Activated CD4-positive, alpha-beta T cell treated with anti-CD3 and anti-CD28 coated beads, Interleukin-2, amount 50 U/mL, for 16 hours (primary cell): ENCODE measurements around the gene BTN2A1.
"Not testable (repeated sequence)": the region's sequence is repeated elsewhere in the genome, so short reads cannot be mapped to it uniquely, and the experiment has no call there.

ENCODE experiments used
- DNase-seq: peaks from one replicate; pipeline ENCODE4 v3.0.0-alpha.2; 2020

The BTN2A1 gene

DNA sequence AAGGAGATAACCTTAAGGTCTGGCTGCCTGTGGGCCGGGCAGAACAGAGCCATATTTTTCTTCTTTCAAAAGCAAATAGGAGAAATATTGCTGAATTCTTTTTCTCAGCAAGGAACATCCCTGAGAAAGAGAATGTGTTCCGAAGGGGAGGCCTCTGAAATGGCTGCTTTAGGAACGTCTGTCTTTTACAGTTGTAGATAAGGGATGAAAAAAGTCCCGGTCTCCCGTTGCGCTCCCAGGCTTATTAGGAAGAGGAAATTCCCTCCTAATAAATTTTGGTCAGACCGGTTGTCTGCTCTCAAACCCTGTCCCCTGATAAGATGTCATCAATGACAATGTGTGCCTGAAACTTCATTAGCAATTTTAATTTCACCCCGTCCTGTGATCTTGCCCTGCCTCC lies 24.1 kb upstream of the BTN2A1 start:
- DNase-seq, result not testable (repeated sequence)

DNA sequence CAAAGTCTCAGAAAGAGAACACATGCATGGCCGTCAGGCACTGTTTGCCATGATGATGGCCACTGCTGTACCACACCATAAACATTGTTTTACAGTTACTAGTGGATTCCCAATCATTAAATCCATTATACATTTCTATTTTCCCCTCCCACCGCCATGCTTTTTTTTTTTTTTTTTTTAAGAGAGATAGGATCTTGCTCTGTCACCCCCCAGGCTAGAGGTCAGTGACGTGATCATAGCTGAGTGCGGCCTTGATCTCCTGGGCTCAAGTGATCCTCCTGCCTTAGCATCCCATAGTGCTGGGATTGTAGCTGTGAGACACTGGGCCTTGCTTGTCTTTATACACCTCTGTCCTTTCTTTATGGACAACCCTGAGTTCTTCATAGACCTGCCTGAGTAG lies 21.7 kb upstream of the BTN2A1 start:
- no peak for DNase-seq

GRCh38 chr6:26437550-26437949 lies 20.2 kb upstream of the BTN2A1 start:
- no peak for DNase-seq

GRCh38 chr6:26438000-26438399 lies 19.8 kb upstream of the BTN2A1 start:
- DNase-seq, result no peak

DNA sequence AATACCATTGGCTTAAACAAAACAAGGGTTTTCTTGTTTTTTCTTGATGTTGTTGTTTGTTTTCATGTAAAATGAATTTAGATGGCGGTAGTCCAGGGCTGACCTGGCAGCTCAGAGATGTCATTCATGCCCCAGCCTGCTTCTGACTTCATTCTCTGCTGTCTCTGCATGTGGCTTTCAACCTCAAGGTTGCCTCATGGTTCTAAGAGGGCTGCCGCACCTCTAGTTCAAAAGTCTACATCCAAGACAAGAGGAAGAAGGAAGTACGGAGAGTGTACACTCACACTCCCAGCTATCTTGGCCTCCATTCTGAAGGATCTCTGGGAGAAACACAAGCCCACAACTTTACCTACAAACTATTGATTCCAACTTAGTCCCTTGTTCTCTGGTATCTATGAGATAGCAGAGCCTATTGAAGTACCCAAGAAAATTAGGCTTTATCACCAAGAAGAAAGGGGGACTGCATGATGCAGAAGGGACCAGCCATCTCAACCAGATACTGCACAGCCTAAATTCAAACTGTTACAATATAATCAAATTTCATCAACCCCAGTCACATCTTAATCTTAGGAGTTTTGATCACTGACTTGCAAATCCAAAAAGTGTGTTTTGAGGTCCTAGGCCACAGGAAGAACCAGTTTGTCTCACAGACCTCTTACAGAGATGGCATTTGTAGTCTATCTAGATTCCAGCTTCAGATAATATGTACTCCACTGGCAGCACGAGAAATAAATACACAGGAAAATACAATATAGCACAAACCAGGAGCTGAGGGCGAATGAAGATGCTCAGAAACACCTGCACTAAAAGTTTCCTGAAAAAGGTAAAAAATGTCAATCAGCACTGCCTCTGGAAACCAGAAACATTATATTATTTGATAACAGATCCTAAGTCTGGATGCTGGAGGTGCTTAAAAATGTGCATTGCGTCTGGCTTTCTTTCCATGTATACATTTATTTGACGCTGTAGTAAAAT lies 18.3 kb upstream of the BTN2A1 start:
- DNase-seq, result no peak

DNA sequence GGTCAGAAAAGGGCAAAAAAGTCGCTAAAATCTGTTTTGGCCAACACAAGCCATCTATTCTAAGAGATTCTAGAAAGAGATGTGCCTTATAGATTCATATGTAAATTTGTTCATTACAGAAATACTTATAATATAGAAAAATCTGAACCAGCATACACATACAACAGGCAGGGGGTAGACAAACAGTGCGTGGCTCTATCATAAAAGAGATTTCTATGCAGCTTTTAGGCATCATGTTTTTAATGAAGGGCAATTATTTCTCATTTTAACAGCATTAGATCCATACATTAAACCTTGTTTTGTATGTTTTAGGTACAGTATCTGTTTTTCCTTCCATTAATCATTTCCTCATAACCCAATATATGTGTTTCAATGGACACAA lies 16.8 kb upstream of the BTN2A1 start:
- DNase-seq, result no peak

DNA sequence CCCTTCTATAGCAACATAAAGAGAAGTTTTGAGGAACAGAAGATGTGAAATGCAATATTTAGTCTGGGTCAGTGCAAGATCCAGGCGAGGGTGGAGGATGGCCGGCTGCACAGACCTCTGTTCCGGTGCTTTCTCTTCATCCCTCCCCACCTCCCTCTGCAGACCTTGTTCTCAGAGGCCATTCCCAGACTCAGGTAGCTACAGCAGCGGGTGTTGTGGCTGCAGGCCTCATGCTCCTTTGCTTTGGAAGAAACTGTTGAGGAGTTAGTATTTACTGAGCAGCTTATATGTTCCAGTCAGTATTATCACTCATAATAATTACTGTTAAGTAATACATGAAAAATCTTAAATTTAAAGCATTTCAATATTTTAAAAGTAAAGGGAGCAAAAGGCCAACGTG lies 15.8 kb upstream of the BTN2A1 start:
- no peak for DNase-seq

- peak; percentile 73 for DNase-seq
Observed at GRCh38 chr6:26445934-26446667, 11.7 kb upstream of the BTN2A1 start.

- no peak for DNase-seq
Observed at GRCh38 chr6:26447257-26447656, 10.5 kb upstream of the BTN2A1 start.

DNA sequence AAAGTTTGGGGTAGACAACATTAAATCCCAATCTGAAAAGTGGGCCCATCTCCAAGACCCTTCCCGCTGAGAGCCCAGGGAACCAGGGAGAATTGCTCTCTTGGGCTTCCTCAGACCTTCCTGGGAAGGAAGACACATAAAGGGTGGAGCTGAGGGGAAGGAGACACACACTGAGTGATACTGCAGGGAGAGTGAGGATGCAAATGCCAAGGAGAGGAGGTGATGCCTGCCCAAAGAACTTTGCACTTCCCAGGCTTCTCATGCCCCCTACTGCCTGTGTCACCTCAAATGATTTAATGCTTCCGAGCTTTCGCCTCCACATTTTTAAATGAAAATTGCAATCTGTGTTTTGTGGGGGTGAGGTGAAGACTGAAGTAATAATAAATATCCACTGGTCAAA lies 7.5 kb upstream of the BTN2A1 start:
- no peak for DNase-seq

DNA sequence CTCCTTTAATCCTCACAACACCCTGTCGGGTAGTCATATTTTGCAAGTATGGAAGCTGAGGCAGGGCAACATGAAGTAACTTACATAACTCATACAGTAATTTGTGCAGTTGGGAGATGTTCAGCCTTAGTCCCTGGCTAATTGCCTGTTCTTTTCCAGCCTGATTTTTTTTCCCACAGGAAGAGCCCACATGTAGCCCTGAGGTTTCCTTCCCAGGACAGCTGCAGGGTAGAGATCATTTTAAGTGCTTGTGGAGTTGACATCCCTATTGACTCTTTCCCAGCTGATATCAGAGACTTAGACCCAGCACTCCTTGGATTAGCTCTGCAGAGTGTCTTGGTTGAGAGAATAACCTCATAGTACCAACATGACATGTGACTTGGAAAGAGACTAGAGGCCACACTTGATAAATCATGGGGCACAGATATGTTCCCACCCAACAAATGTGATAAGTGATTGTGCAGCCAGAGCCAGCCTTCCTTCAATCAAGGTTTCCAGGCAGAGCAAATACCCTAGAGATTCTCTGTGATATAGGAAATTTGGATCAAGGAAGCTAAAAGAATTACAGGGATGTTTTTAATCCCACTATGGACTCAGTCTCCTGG lies 5.0 kb upstream of the BTN2A1 start:
- DNase-seq, result no peak

DNA sequence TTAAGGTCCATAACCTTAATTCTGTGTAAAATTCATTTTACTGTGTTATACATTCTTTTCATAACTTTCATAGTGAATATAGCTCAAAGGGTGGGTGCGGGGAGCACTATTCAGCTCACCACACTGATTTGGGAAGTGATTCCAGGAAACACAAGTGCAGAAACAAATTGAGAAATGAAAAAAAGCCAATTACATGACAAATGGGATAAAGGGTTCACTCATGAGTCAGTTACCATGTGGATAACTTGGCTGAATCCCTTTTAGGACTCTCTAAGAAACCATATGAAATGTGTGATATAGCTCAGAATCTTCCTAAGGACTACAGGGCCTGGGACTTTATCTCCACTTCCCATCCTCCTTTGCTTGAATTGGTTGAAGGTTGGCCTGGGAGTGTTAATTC lies 3.1 kb upstream of the BTN2A1 start:
- DNase-seq, result no peak

GRCh38 chr6:26455357-26455970 lies 2.3 kb upstream of the BTN2A1 start:
- DNase-seq, result no peak

DNA sequence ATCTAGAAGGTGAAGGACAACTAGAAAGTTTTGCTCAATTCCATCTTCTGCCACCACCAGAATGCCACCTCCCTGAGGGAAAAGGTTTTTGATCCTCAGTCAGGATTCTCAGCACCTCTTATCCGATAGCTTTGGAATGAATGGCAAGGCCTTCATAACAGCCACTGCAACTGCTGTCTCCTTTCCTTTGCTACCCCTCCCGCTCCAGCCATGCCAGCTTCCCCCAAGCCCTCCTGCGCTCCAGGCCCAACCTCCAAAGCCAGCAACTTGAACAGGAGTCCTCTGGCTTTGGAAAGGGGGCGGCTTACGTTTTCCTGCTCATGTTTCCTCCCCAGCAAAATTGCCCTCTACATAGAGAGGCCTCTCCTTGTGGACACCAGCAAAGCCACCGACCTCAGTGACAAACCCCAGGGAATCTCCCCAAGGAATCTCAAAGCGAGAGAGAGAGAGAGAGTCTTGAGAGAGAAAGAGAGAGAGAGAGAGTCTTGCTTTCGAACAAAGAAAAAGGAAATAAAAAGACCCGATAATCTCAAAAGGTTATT lies 420 bp upstream of the BTN2A1 start:
- DNase-seq, result no peak

DNA sequence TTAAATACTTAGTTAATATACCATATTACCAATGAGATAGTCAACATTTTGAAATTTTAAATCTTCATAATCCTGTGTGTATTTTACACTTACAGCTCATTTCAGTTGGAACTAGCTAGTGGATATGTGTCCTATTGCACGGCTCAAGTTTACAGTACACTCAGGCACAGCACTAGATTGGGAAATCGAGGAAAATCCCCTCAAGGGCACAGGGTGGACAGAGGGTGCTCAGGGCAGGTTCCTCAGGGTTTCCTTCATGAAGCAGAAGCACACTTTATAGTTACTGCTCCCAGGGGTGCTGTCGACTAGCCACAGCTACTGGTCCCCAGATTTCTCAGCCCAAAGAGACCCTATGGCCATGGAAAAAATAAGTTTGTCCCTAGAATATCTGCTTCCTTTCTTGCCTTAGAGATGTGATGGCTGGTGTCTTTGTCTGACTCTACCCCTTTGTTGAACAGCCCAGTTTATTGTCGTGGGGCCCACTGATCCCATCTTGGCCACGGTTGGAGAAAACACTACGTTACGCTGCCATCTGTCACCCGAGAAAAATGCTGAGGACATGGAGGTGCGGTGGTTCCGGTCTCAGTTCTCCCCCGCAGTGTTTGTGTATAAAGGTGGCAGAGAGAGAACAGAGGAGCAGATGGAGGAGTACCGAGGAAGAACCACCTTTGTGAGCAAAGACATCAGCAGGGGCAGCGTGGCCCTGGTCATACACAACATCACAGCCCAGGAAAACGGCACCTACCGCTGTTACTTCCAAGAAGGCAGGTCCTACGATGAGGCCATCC lies 1.5 kb downstream of the BTN2A1 start:
- DNase-seq, result no peak

DNA sequence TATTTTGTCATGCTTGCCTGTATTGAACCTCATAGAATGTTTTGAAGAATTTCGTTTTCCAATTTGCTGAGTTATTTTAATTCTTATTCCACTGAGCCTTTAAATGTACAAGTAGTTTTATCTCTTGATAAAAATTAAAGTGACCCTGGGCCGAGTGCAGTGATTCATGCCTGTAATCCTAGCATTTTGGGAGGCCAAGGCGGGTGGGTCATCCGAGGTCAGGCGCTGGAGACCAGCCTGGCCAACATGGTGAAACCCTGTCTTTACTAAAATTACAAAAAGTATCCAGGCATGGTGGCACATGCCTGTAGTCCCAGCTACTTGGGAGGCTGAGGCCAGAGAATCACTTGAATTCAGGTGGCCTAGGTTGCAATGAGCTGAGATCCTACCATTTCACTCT lies 3.6 kb downstream of the BTN2A1 start:
- DNase-seq, result not testable (repeated sequence)

DNA sequence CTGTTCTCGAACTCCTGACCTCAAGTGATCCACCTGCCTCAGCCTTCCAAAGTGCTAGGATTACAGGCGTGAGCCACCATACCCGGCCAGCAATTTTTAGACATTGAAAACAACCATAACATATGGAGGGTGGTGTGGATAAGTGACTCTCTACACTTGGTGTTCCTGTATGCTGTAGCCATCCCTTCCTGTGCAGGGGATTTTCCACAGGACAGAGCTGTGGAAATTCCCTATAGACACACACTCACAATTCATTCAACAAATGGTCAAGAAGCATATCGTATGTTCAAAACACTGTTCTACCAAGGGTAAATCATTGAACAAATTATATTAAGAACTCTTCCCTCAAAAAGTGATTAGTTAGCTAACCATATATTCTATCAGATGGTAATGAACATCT lies 6.3 kb downstream of the BTN2A1 start:
- DNase-seq, result no peak

- no peak for DNase-seq
Observed at GRCh38 chr6:26464416-26465131, 6.8 kb downstream of the BTN2A1 start.

DNA sequence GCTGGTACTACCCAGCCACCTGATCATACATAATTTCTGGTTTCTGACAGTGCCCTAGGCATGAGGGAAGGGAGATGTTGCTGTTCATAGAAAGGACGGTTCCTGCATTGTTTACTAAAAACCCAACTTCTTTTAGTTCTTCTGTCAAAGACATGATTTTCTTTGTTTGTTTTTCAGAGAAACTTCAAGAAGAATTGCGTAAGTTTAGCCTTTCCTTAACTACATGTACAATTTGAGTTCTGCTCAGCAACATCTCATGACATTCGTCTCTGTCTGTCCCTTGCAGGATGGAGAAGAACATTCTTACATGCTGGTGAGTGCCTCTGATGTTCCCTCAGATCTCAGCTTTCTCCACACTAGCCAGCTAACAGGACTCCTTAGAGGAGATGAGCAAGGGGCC lies 8.0 kb downstream of the BTN2A1 start:
- no peak for DNase-seq

DNA sequence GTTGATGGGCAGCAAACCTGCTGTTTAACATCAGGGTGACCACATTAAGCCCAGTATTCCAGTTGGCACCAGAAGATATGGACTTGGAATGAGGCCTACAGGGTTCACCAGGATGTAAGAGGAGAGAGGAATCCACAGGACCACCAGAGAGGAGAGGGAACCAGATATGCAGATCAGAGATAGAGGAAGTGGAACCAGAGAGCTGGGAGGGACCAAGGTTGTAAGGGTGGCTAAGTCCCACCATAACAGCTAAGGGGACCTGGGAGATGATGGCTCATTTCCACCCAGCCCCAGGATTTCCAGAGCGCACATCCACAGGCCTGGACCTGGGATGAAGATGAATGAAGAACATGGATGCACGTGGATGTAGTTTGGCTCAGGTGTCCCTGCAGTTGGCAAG lies 11.1 kb downstream of the BTN2A1 start:
- no peak for DNase-seq

DNA sequence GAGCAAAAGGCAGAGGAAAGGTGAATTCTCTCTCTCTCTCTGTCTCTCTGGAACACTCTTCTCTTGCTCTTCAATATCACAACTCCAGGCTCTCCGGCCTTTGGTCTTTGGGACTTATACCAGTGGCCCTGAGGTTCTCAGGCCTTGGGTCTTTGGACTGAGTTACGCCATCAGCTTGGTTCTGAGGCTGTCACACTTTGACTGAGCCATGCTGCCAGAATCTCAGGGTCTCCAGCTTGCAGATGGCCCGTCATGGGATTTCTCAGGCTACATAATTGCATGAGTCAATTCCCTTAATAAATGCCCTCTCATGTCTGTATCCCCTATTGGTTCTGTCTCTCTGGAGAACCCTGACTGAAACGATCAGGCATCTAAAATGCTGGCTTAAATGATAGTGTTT lies 12.9 kb downstream of the BTN2A1 start:
- no peak for DNase-seq

GRCh38 chr6:26471970-26472369 lies 14.2 kb downstream of the BTN2A1 start:
- no peak for DNase-seq
